Retinal pigment epithelial cell (primary cell): ENCODE data around the gene CNTNAP4.

Experiments
- DNase-seq: peaks from one replicate; pipeline ENCODE4 v3.0.0-alpha.2; 2010; ENCODE audit warnings: low read depth
- H3K4me3 ChIP-seq: 2 replicates; pipeline ENCODE4 v1.5.1; 2011; ENCODE audit warnings: mild to moderate bottlenecking, low read length, control low read depth, moderate library complexity
- TF ChIP-seq, protein P1 (sequence below): conservative IDR thresholded peaks from 2 replicates; pipeline ENCODE4 v1.5.1; 2011; ENCODE audit warnings: low read depth, low read length, control low read depth, inconsistent platforms

The CNTNAP4 gene

DNA sequence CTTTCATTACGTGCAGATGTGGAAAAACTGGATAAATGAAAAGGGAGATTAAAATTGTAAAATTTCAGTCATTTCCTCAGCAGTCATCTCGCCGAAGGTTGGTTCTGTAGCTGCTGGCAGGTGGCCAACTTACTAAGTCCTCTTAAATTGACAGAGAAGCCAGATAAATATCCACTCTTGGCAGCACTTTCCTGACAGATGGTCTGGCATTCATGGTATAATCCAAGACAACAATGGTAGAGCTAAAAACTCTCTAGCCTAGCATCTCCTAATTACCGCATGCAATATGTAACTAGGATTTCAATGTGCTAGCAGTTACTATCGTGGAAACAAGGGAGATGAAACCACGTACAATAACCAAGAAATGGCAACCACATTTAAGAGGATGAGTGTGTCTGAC is 306.3 kb downstream of the CNTNAP4 start:
- TF ChIP-seq, protein P1, sequence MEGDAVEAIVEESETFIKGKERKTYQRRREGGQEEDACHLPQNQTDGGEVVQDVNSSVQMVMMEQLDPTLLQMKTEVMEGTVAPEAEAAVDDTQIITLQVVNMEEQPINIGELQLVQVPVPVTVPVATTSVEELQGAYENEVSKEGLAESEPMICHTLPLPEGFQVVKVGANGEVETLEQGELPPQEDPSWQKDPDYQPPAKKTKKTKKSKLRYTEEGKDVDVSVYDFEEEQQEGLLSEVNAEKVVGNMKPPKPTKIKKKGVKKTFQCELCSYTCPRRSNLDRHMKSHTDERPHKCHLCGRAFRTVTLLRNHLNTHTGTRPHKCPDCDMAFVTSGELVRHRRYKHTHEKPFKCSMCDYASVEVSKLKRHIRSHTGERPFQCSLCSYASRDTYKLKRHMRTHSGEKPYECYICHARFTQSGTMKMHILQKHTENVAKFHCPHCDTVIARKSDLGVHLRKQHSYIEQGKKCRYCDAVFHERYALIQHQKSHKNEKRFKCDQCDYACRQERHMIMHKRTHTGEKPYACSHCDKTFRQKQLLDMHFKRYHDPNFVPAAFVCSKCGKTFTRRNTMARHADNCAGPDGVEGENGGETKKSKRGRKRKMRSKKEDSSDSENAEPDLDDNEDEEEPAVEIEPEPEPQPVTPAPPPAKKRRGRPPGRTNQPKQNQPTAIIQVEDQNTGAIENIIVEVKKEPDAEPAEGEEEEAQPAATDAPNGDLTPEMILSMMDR: no peak
- DNase-seq: peak; percentile 39
- H3K4me3 ChIP-seq: no peak overlapping the region

GRCh38 chr16:76583945-76584344 is 306.7 kb downstream of the CNTNAP4 start:
- no peak overlapping the region for H3K4me3 ChIP-seq
- TF ChIP-seq, protein P1: no peak
- no peak for DNase-seq

DNA sequence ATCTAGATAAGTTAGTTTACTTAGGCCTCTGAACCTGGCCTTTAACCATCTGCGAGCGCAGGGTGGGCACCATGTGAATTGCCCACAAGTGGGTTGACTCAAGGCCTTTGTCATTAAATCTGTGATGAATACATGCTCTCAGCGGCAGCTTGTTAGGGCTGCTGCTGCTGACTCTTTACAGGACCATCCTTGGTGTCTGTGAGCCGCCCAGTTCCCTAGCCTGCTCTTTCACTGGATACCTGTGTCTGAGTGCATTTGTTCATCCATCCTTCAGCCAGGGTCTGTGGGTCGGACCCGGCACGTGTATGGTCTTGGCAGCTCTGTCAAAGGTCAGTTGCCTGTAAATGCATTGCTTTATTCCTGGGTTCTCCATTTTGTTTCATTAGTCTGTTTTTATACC is 321.3 kb downstream of the CNTNAP4 start:
- DNase-seq: no peak
- TF ChIP-seq, protein P1: no peak
- H3K4me3 ChIP-seq: no peak overlapping the region

DNA sequence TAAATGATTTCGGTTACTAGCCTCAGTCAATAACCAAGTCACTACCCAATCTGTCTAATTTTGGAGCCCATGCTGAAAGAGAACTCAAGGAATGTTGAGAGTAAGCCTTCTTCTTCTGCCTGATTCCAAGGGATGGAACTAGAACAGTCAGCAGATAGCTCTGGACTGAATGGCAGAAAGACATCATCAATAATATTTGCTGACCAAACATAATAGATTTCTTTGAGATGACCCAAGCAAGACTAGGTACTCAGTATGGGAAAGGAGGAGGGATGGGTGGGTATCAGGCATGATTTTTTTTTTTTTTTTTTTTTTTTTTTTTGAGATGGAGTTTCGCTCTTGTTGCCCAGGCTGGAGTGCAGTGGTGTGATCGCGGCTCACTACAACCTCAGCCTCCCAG is 330.1 kb downstream of the CNTNAP4 start:
- DNase-seq: no peak
- TF ChIP-seq, protein P1: no peak
- no peak overlapping the region for H3K4me3 ChIP-seq
